ENCODE measurements around the gene ATP6V0B. TPM values are rescaled to one million over a fixed set of nuclear protein-coding genes. Genes with fewer than 3 reads are reported as not detected.

Gene ATP6V0B
- total RNA-seq, 1 donor from 2014 or later, result 115 TPM

DNA sequence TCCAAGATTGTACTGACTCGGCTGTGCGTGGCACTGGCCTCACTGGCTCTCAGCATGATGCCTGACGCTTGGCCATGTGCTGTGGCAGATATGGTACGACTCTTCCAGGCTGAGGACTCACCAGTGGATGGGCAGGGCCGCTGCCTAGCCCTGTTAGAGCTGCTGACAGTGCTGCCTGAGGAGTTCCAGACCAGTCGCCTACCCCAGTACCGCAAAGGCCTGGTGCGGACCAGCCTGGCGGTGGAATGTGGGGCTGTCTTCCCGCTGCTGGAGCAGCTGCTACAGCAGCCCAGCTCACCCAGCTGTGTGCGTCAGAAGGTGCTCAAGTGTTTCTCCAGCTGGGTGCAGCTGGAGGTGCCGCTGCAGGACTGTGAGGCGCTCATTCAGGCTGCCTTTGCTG lies 25.1 kb upstream of the ATP6V0B start:
- Mint-ChIP-seq H3K4me1 (ENCODE audit: unreplicated experiment) (peaks cover 43% of the 10 kb centered on the region), H3K9me3 (no peaks in the 10 kb centered on the region), H3K4me3 (no peak overlapping the region), H3K36me3 (peaks cover 6% of the 10 kb centered on the region), H3K27me3 (no peaks in the 10 kb centered on the region), H3K27ac (no peak overlapping the region)
- no peak for DNase-seq (ENCODE audit: extremely low spot score, unreplicated experiment)
- TF ChIP-seq, protein P1, sequence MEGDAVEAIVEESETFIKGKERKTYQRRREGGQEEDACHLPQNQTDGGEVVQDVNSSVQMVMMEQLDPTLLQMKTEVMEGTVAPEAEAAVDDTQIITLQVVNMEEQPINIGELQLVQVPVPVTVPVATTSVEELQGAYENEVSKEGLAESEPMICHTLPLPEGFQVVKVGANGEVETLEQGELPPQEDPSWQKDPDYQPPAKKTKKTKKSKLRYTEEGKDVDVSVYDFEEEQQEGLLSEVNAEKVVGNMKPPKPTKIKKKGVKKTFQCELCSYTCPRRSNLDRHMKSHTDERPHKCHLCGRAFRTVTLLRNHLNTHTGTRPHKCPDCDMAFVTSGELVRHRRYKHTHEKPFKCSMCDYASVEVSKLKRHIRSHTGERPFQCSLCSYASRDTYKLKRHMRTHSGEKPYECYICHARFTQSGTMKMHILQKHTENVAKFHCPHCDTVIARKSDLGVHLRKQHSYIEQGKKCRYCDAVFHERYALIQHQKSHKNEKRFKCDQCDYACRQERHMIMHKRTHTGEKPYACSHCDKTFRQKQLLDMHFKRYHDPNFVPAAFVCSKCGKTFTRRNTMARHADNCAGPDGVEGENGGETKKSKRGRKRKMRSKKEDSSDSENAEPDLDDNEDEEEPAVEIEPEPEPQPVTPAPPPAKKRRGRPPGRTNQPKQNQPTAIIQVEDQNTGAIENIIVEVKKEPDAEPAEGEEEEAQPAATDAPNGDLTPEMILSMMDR (conservative IDR thresholded peaks at IDR 0.05), result no peak

DNA sequence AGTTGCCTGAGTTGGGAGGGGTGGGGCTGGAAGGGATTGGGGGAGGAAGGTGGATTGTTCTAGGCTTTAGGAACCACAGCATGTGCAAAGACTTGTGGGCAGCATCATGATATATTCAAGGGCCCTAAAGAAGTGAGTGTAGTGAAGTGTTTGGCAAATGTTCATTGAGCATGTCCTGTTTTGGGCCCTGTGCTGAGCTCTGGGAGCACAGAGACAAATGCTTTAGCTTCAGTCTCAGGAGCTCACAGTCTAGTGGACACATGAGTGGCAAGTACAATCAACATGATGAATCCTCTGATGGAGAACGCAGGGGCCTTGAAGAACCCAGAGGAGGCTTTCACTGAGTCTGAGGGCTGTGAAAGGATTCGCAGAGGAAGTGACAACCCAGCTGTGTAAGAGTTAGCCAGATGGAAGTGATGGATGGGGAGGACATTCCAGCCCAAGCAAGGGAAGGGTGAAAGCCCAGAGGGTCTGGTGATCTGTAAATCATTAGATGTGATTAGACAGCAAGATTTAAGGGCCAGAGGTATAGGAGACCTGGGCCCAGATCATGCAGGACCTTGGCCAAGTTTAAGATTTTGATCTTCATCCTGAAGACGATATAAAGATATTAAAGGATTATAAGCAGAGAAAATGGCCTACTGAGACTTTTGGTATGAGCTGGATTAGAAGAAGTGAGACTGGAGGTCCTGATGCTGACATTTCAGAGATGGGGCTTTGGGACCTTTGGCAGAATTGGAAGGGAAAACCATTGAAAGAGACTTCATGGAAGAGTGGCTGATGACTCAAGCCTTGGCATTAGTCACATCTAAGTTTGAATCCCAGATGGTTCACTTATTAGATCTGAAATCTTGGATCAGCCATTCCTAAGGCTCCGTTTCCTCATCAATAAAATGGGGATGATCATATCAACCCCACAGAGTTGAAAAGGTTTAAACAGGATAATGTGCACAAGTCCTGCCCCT lies 23.5 kb upstream of the ATP6V0B start:
- peaks cover 6% of the 10 kb centered on the region for H3K36me3 Mint-ChIP-seq
- H3K4me3 Mint-ChIP-seq, result no peak overlapping the region
- DNase-seq (ENCODE audit: extremely low spot score, unreplicated experiment), result no peak
- peak overlapping the region; percentile 24 for H3K27ac Mint-ChIP-seq
- no peaks in the 10 kb centered on the region for H3K9me3 Mint-ChIP-seq
- peaks cover 31% of the 10 kb centered on the region for H3K4me1 Mint-ChIP-seq (ENCODE audit: unreplicated experiment)
- no peaks in the 10 kb centered on the region for H3K27me3 Mint-ChIP-seq
- TF ChIP-seq, protein P1 (conservative IDR thresholded peaks at IDR 0.05), result no peak

DNA sequence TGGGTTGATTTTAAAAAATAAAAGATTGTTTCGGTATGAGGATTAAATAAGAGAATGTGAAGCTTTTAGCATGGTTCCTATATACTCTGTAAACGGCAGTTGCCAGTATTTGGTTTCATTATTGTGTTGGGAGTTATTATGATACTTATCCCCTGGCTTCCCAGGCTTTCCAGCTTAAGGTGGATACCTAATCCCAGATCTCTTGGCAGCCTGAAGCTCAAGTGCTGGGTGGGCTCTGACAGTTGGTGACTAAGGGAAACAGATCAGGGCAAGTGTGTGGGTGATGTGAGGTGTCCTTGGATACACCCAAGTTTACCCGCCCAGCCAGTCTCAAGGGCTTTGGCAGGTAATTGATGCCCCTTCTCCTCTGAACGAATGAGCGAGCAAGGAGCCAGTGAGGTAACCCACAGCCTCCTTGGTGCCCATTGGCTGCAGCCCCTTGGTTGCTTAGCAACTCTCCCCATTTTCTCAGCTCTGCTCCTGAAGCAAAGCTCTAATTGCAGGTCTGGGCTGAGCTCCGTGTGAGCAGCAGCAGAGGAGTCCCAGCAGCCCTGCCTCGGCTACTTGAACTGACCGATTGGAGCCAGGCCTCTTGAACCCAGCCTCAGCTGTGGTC lies 21.9 kb upstream of the ATP6V0B start:
- Mint-ChIP-seq H3K4me1 (ENCODE audit: unreplicated experiment) (peaks cover 28% of the 10 kb centered on the region), H3K36me3 (peaks cover 6% of the 10 kb centered on the region), H3K9me3 (no peaks in the 10 kb centered on the region), H3K4me3 (peak overlapping the region; percentile 41), H3K27me3 (no peaks in the 10 kb centered on the region), H3K27ac (peak overlapping the region; percentile 80)
- DNase-seq (ENCODE audit: extremely low spot score, unreplicated experiment), result no peak
- TF ChIP-seq, protein P1 (conservative IDR thresholded peaks at IDR 0.05), result no peak

DNA sequence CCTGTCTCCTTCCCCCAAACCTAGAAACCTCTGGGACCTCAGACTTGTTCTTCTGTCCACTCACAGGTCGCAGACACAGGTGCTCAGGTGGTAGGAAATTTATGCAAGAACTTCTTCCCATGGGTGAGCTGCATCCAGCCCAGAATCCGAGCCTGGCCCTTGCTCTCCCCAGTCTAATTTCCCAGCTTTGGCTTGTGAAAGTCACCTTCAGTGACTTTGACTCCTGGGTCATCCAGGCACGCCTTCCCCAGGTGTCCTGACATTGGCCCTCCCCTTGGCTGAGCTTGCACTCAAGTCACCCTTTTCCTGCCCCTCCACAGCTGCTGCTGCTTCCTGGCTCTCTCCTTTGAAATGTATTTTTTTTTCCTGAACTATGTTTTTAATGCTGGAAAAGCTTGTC lies 21.4 kb upstream of the ATP6V0B start:
- TF ChIP-seq, protein P1 (conservative IDR thresholded peaks at IDR 0.05), result no peak
- Mint-ChIP-seq H3K4me1 (ENCODE audit: unreplicated experiment) (peaks cover 23% of the 10 kb centered on the region), H3K9me3 (no peaks in the 10 kb centered on the region), H3K36me3 (peaks cover 6% of the 10 kb centered on the region), H3K27ac (peak overlapping the region; percentile 80), H3K4me3 (peak overlapping the region; percentile 41), H3K27me3 (no peaks in the 10 kb centered on the region)
- no peak for DNase-seq (ENCODE audit: extremely low spot score, unreplicated experiment)

DNA sequence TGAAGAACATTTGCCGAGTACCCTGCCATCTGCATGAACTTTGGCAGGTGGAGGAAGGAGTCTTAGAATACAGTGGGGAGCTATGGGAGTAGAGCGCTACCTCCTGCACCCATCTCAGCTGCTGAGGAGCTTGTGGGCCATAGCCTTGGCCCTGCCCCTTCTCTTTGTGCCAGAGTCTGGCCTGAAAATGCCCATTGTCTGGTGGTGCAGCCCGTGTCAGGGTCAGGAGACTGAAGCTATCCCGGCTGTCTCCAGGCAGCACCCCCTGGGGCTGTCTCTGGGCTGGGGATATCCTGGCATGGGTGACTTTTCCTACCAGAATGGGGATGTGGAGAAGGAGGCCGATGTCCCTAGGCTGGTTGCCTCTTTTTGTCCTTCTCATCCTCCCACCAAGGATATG lies 20.7 kb upstream of the ATP6V0B start:
- no peaks in the 10 kb centered on the region for H3K9me3 Mint-ChIP-seq
- H3K27me3 Mint-ChIP-seq, result no peaks in the 10 kb centered on the region
- H3K4me1 Mint-ChIP-seq (ENCODE audit: unreplicated experiment), result peaks cover 16% of the 10 kb centered on the region
- H3K27ac Mint-ChIP-seq, result no peak overlapping the region
- TF ChIP-seq, protein P1 (conservative IDR thresholded peaks at IDR 0.05), result no peak
- no peak overlapping the region for H3K4me3 Mint-ChIP-seq
- peaks cover 9% of the 10 kb centered on the region for H3K36me3 Mint-ChIP-seq
- no peak for DNase-seq (ENCODE audit: extremely low spot score, unreplicated experiment)
